NCI-H1930 (cell line): Measurements from ENCODE around the gene POU5F1.

Experiments
- DNase-seq, 2 experiments: peaks; one replicate each; lab custom pipeline; 2025; lab: John Stamatoyannopoulos, UW

Gene POU5F1

DNA sequence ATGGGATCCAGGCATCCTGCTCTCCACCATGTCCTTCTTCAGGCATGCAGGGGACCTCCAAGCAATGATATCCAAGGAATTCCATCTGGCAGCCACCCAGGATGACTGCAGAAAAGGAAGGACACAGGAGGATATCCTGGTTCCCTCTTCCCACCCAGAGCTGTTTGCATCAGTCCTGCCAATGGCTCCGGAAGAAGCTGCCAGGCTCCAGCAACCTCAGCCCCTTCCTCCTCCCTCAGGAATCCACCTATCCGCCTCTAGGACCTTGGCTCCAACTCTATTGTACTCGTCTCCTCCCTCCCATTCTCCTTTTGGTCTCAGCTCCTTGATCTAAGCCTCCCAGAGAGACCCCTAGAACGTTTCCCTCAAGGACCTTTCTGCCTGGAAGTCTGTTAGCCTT lies 30.9 kb downstream of the POU5F1 start:
- DNase-seq, result no peak

DNA sequence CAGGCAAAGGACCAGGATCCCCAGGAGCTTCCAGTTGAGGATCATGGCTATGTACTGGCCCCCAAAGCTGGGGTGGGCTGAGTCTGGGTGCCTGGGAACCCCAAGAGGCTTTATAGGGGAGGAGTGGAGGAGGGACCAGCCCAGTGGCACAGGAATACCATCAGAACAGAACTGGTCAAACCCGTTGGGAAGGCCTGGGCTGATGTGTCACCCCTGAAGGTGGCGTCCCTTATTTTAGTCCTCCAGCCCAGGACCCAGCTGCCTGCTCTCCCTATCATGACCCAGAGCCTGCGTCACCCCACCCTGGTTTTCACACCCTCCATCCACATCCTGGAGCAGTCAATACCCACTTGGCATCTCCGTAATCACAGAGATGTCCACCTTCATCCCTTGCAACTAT lies 31.5 kb downstream of the POU5F1 start, which contains the start of gene PSORS1C2:
Gene PSORS1C2, minus strand, starts transcription at position 85 of the 400 bp plus-strand sequence. Its CDS starts 40 bp downstream, at position 45.
- no peak for DNase-seq

DNA sequence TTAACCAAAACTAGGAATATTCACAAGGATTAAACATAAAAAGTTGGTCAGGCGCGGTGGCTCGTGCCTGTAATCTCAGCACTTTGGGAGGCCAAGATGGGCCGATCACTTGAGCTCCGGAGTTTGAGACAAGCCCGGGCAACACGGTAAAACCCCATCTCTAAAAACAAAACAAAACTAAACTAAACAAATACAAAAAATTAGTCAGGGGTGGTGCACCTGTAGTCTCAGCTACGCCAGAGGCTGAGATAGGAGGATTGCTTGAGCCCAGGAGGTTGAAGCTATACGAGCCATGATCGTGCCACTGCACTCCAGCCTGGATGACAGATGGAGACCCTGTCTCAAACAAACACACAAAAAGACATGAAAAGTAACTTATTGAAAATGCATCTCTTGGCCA lies 34.8 kb downstream of the POU5F1 start:
- DNase-seq, result no peak

DNA sequence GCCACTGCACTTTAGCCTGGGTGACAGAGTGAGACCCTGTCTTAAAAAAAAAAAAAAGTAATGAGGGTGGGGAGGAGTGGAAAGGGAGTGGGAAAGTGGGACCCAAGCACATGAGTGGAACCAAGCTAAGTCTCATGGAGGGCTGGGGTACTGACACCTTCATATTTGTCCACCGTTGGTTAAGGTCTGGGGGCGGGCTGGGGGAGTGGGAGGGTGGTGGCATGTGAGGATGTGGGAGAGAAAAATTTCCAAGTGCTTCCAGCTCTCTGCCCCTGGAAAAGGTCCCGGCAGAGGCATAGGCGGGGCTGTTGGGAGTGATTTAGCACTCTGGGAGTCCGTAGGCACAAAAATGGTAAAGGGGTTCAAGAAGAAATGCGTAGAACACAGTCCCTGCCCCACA lies 37.7 kb downstream of the POU5F1 start:
- no peak for DNase-seq

DNA sequence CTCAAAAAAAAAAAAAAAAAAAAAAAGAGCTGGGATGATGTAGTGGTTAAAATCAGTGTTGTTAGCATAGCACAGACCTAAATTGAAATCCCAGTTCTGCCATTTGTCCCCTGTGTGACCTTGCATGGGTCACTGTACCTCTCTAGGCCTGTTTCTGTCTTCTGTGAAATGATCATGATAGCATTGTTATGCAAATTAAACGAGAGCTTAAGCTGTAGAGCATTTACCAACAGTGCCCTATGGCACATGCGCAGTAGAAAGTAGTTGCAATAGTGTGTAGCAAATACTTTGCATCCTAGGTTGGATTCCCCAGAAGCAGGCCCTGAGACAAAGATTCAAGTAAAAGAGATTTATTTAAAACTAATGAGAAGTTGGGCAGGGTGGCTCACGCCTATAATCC lies 38.9 kb downstream of the POU5F1 start:
- DNase-seq, result no peak

DNA sequence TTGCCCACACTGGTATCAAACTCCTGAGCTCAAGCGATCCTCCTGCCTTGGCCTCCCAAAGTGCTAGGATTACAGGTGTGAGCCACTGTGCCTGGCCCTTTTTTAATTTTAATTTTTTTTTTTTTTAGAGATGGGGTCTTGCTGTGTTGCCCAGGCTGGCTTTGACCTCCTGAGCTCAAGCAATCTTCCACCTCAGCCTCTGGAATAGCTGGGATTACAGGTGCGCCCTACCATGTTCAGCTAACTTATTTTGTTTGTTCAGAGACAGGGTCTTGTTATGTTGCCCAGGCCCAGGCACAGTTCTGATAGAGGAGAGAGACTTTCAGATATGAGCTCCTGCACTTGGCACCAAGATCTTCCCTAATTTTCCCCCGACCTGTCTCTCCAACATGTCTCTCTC lies 39.7 kb downstream of the POU5F1 start:
- no peak for DNase-seq

DNA sequence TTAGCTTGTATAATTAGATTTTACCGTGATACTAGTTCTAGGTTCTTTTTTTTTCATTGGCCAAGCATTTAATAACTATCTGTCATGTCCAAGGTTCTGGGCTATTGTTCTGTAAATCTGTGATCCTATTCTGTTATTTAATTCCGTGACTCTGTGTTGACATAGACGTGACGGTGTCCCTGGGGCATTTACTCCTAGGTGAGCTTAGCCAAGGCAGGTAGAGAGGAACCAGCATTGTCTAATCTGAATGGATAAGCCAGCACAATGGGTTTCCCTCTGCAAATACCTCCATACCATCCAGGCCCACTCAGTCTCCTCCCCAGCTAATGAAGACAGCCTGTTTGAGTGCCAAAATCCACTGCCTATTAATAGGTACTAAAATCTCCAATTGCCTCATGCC lies 41.4 kb downstream of the POU5F1 start:
- DNase-seq, result no peak

DNA sequence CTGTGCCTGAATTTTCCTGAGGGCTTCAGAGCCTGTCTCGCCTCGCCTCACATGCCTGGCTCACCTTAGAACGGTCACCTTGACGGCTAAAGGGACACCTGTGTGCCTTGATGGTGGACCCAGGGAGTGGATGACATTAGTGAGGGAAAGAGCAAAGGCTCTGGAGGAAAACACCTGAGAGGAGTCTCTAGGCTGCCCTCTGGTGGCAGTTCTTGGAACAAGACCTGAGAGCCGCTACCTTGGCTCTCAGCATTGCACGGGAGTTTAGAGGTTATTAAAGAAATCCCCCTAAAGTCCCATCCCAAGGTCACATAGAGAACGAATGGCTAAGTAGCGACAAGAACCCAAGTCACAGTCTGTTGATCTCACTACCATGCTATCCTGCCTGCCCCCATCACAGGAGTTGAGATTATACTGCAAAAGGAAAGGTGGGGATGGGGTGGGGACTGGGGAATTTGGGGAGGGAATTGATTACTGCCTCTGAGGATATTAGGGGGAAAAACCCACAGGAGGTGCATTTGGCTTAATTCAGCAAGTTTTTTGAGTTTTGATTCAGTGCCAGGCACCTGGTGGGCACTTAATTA lies 42.3 kb downstream of the POU5F1 start:
- peak; percentile 19 to 47 for DNase-seq

DNA sequence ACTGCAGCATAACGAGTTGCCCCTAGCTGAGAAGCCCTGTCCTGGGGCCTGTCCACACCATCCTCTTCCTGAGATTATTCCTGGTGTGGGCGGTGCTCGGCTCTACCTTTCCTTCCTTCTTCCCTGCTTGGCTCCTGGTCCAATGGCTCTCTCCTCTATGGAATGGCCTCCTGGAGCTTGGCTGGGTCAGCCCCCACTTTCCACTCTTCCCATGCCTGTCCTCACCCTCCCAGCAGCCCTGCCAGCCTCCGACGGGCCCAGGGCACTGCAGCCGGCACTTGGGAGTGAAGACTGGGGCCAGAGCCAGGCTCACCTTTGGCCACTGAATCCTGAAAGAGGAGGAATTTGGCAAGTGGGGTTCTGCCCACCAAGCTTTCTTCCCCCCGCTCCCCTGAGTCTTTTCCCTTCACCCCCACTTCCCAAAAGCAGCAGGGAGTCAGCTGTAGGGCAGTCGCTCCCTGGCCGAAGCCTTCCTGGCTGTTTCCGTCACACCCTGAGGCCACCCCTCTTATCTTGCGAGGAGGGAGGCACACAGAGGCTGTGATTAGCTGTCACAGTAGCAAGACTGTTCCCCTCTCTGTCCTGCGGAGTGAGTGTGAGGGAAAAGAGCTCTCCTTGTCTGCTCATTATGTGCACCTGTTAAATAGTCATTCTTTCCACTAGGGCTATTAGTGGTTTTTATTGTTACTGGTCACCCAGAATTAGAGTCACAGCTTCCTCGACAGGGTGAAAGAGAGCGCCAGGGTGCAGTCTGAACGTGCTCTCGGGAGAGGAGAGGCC lies 43.9 kb downstream of the POU5F1 start:
- no peak for DNase-seq

DNA sequence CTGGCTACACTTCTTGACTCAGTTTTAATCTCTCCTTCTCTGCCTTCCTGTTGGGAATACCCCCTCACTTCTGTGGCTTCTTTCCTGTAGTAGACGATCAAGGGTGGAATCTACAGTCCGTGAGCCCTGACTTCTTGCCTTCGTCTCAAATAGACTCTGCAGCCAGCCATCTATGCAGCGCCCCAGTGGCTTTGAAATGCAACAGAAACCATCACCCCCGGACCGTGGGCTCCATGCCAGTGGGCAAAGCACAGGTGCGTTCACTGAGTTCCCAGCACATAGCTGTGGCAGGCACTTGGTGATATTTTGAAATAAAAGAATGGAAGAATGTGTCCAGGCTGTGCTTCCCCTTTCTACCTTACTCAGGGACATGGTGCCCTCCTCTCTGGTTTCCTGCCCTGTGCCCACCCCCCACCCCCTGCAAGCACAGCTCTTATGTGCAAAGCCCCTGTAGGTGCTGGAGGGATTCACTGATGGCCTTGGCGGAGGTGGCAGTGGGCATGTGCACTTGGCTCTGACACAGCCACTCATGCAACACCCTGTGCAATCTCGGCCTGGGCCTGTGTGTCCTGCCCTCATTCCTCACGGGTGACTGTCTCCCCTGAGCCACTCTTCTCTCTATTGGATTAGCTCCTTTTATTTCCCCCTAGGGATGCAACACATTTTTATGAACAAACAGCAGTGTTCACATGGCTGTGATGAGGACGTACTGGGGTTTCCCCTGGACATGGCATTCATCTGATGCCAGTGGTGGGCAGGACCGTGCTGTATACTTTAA lies 44.7 kb downstream of the POU5F1 start:
- DNase-seq, result no peak

DNA sequence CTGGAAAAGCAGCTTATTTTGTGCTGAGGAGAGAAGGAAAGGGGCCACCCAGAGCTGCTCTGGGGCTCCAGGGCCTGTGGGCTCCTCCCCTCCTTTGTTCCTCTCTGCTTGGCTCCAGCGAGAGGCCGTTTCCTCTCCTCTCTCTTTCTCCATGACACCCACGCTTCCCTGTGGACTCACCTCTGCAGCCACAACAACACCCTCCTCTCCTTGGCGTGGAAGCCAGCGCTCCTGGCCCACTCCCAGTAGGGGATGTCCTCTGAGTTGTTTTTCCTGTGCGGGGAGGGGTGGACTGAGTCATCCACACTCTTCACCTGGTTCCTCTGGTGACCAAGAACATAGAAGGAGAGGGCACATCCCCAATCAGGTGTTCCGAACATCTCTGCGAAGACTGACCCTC lies 45.3 kb downstream of the POU5F1 start:
- DNase-seq, result no peak

DNA sequence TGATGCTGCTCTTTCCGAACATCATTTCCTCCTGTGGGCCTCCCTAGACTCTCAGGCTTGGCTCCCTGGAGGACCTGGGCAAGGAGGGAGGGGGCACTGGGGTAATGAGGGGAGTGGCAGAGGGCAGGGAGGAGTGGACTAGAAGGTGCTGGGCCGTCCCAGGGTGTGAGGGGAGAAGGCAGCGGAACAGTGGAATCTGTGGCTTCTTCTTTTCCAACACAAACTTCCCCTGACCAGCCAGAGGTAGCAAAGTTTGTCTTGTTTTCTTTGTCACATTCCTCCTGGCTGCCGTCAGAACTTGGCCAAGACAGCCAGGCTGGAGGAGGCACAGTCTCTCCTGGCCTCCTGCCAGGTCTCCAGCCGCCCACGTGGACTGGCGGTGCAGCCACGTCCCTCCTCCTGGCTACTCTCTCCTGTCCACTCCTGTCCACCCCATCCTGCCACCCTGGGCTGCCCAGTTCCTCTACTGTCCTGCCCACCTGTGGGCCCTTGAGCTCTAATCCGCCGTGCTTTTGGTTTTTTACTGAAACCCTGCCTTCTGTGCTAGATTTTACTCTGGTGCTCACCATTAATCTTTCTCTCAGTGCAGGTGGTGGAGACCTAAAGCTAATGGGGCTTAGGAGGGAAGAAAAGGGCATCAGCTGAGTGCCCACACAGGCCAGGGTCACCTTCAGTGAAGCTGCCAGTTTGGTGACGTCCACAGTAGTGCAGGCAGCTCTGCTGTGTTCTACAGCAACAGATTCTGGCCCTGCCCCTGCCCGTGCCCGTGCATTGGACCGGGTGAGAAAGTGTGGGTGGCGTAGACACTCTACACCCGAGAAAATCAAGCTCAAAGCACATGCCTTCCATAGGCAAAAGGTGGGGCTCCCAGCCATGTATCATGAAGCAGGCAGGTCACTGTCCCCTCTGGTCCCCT lies 47.4 kb downstream of the POU5F1 start:
- DNase-seq, result no peak

DNA sequence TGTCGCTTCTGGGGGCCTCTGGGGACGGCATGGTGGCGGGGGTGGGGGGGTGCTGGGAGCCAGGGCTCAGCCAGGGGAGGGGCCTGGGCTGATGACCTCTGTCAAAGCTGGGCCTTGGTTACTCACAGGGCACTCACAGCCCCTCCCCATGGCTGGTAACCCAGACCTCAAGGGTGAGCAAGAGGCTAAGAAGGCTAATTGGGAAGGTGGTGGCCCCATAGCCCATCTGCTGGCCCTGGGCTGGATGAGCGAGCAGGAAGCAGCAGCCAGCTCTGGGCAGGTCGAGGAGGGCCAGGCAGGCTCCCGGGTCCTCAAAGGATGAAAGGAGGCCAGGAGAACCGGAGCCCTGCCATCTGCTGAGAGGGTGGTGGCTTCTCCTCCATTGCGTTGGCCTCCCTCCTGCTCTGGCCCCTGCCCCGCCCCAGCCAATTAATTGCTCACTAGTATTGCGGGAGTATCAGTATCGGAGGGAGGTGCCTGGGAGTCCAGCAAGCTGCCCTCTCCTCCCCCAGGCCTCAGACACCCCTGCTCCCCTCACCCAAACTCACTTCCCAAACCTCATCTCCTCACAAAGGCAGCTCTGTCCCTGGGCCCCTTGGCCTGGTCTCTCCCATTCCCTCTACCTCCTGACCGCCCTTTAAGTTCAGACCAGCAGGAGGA lies 49.2 kb downstream of the POU5F1 start:
- no peak for DNase-seq

DNA sequence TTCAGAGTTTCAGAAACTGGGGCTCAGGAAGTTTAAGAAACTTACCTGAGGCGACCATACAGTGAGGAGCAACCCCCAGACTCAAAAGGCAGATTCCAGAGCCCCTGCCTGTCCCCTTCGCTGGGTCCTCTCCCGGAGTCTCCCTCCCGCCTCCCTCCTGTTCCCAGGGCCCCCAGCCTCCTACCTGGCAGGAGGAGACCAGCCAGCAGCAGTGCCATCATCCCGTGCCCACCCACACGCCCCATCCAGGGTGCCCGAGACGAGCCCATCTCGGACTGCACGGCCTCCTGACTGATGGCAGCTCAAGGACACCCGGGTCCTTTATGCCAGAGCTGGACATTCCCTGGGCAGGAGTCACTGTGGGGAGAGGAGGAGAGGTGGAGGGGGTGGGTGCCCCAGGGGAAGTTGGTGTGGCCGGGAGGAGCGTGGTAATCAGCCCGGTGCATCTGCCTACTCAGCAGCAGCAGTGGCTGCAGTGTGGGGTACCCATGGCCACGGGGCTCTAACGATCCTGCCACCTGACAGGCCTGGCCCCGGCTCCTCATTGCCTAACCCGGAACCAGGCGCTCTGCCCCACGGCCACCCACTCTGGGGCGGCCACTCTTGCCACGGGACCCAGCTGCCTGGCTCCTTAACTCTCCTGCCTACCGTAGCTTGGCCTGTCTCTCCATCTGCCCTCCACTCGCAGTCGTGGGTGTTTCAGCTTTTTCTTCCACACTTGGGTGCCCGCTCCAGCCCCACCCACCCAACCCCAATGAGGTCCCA lies 50.1 kb downstream of the POU5F1 start, which contains the start of gene CDSN:
Gene CDSN, minus strand, starts transcription at position 296 of the 765 bp plus-strand sequence. Its CDS starts 27 bp downstream, at position 269.
- no peak for DNase-seq

DNA sequence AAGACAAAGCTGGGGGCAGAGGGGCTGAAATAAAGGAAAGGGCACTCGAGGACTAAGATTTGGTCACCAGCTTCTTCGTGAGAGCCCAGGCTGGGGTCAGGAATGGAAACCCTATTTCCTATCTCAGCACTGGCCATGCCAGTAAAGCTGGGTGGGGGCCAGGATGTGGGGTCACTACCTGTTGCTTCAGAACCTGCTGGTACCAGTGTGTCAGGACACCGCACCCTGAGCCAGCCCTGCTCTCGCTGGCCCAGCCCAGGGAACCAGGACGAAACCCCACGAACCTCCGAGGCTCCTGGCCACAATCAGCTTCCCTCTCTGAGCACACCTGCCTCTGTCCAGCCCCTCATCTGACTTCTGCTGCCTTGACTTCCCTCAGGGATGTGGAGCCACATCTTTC lies 52.3 kb downstream of the POU5F1 start:
- no peak for DNase-seq

DNA sequence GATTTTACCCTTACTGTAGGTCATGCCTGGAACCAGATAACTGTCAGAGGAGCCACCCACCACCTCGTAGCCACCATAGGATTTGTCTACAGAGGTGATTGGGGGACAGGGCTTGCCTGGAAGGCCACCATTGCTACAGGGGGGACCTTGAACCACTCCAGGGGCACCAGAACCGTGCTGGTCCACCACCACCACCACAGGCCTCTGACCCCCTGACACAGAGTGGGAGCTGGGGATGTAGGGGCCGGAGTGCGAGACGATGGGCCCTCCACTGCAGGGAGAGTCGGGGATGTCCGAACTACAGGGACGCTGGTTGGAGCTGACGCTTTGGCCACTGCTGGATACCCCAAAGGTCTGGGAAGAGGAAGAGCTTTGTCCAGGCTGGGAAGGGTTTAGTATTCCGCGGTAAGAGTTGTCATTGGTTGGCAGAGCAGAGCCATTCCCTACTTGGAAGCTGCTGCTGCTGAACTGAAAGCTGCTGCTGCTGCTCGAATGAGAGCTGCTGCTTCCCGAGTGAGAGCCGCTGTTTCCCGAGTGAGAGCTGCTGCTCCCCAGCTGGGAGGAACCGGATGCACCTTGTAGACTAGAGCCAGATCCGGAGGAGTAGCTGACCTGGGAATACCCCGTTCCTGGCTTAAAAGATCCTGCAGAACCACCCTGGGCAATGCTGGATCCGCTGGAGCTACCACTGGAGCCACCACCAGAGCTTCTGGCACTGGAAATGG lies 53.7 kb downstream of the POU5F1 start:
- DNase-seq, result no peak

DNA sequence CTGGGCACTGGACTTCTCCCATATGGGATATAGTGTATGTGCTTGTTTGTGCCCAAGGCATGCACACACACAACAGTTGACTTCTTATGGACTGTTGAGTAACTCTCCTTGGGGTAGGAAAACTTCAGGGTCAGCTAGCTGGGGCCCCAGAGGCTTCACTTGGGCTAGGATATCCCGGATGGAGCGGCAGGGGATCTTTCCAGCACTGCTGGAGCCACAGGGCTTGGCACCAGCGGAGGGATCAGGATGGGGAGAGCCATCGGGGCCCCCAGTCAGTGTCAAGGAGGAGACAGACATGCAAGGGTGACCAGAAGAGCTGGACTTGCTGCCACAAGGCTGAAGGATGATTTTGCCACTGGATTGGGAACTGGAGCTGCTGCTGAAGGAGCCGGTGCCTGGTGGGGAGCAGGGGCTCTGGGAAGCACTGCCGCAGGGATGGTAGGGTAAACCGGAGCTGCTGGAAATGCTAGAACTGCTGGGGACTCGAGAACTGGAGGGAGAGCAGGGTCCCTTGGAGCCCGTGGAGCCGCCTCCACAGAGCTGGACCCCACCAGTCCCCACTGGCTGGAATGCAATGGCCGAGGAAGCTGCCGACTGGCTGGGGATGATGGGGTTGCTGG lies 54.4 kb downstream of the POU5F1 start:
- no peak for DNase-seq

DNA sequence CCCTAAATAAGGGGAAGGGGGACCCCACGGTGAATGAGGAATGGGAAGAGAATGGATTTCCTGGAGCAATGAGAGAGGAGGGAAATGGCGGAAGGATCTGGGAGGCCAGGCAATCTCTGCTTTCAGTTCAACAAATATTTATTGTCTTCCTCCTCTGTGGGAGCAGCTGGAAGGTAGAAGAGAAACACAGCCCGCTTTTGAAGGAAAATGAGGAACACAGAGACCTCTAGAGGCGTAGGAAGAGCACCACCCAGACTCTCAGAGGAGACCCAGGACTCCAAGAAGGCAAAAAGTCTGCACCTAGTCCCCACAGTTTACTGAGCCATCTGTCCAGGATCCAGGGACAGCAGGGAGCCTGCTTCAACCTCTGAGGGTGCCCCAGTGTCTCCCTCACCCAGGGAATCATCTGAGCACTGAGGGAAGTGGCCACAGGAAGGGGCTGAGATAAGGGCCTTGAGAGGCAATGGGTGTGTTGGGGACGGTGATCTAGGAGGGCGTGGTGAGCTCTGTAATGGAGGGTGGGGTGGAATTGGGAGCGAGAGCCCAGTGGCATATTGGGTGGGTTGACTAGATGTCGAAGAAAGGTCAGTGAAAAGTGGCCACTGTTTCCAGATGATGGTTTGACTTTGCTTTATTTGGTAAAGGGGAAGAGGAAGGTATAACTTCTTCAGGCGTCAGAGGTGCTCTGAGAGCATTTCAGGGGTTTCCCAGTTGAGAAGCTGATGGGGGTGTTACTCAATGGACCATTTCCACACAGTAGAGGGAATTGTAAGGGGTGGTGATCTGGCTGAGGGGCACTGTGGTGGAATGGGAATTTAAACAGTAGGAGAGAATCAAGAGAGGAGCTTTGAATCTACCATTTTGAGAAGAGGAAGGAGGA lies 55.3 kb downstream of the POU5F1 start:
- peak in 1 of 2 experiments; percentile 13 for DNase-seq
